ENCODE data around the gene TCOF1. TPM values are rescaled to one million over a fixed set of nuclear protein-coding genes. Genes with fewer than 3 reads are reported as not detected.
A peak's percentile ranks its signal among the peaks of the same experiment; 100 is the strongest.

The TCOF1 gene
- total RNA-seq, 1 experiment from 2014 or later = 33.7 TPM

- DNase-seq (ENCODE audit: low read depth) = no peak
Measured at GRCh38 chr5:150391064-150391834, 33.8 kb downstream of the TCOF1 start.

GRCh38 chr5:150391986-150392385 is 34.5 kb downstream of the TCOF1 start:
- no peak for DNase-seq (ENCODE audit: low read depth)

DNA sequence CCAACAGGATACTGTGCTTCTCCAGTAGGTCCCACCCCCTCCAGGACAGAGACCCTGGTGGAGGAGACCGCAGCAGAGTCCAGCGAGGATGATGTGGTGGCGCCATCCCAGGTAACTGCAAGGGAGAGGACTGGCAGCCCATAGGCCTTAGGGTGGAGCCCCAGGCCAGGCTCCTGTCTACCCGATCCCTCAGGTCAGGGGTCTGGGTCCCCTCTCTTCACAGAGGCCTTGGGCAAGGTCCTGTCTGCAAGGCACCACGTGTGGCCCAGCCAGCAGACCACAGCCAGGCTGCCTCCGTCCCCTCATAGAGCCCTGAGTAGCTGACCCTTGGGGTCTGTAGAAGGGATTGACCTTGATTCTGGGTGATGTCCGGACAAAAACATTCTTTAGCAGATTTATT is 35.2 kb downstream of the TCOF1 start:
- DNase-seq (ENCODE audit: low read depth) = no peak

DNA sequence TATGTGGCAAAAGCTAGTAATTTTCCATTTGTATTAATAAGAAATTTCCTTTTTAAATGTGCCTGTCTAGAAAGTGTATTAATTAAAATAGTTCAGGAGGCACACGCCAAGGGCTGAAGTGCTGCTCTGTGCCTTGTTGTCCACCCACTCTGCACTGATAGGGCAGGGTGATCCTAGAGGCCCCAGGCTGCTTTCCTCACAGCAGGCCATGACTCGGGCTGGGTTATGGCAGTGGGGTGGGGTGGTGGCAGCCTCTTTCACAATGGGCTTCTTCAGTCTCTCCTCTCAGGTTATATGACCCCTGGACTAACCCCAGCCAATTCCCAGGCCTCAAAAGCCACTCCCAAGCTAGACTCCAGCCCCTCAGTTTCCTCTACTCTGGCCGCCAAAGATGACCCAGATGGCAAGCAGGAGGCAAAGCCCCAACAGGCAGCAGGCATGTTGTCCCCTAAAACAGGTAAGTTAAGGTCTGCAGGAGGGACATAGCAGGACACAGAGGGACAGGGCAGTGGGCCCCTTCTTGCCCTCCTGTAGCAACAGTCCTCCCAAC is 35.7 kb downstream of the TCOF1 start:
- DNase-seq (ENCODE audit: low read depth) = peak; percentile 32

- peak; percentile 91 for DNase-seq (ENCODE audit: low read depth)
Measured at GRCh38 chr5:150394131-150394530, 36.6 kb downstream of the TCOF1 start.

GRCh38 chr5:150394912-150395687 is 37.6 kb downstream of the TCOF1 start:
- no peak for DNase-seq (ENCODE audit: low read depth)

- DNase-seq (ENCODE audit: low read depth) = no peak
Measured at GRCh38 chr5:150395688-150395975, 38.1 kb downstream of the TCOF1 start.

- DNase-seq (ENCODE audit: low read depth) = no peak
Measured at GRCh38 chr5:150396267-150396666, 38.8 kb downstream of the TCOF1 start.

GRCh38 chr5:150397146-150397781 is 39.8 kb downstream of the TCOF1 start:
- peak; percentile 40 for DNase-seq (ENCODE audit: low read depth)

GRCh38 chr5:150397782-150398721 is 40.6 kb downstream of the TCOF1 start:
- no peak for DNase-seq (ENCODE audit: low read depth)

GRCh38 chr5:150398722-150399523 is 41.4 kb downstream of the TCOF1 start:
- DNase-seq (ENCODE audit: low read depth) = no peak

DNA sequence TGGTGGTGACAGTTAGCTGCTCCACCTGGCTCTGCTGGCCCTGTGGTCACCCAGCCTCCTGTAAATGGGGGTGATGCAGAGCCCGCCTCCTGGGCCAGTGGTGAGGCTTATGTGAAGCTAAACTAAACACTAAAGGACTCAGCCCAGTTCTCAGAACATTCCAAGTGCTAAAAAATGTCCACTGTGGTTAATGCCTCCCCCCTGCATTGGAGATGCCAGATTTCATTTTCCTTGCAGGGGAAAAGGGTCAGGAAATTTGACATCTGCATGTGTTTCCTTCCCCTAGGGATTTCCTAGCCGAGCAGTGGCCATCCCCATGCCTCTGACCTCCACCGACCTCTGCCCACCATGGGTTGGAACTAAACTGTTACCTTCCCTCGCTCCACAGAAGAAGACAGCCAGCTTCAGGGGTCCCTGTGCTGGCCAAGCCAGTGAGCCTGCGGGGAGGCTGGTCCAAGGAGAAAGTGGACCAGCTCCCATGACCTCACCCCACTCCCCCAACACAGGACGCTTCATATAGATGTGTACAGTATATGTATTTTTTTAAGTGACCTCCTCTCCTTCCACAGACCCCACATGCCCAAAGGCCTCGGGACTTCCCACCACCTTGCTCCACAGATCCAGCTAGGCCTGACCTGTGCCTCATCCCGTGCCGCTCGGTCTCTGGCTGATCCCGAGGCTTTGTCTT is 42.2 kb downstream of the TCOF1 start:
- DNase-seq (ENCODE audit: low read depth) = peak; percentile 39

DNA sequence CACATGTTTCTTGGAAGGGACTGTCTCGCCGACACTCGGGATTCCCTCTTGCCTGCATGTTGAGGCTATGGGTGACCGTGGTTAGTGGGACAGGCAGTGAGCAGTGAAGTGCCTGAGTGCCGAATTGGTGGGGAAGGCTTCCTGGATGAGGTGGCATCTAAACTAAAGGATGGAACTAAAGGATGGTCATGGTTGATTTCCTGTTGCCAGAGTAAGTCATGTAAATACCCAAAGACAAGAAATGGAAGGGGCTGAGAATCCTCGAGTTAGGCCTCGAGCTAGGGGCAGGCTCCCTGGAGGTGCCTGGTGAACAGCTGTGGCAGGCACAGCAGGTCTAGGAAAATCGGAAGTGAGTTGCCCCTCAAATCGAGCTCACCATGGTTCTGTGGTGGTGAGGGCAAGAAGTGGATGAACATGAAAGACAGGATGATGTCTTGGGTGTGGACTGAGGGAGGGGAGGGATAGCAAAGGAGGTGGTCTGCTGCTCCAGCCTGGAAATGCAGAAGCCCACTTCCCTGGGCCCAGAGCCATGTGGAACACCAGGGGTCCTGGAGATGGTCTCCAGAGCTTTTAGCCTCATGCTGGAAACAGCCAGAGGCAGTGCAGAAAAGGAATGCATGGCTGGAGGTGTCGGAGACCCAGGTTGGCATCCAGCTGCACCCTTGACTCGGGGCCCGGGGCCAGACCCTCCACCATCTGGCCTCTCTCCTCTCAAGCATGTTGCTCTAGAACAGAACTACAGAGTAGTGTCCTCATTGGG is 43.0 kb downstream of the TCOF1 start:
- DNase-seq (ENCODE audit: low read depth) = no peak

DNA sequence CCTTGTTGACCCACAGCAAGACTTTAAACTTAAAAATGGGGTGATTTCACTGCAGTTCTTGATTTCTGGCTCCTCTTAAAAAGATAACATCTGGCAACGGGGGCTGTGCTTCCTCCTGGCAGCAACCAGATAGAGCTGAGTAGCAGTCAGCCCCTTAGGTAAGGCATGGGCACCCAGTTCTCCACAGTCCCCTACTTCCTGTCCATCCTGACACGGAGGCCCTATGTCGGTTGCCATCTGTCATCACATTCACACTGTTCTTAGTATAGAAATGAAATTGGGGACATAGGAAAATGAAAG is 43.5 kb downstream of the TCOF1 start:
- DNase-seq (ENCODE audit: low read depth) = no peak

DNA sequence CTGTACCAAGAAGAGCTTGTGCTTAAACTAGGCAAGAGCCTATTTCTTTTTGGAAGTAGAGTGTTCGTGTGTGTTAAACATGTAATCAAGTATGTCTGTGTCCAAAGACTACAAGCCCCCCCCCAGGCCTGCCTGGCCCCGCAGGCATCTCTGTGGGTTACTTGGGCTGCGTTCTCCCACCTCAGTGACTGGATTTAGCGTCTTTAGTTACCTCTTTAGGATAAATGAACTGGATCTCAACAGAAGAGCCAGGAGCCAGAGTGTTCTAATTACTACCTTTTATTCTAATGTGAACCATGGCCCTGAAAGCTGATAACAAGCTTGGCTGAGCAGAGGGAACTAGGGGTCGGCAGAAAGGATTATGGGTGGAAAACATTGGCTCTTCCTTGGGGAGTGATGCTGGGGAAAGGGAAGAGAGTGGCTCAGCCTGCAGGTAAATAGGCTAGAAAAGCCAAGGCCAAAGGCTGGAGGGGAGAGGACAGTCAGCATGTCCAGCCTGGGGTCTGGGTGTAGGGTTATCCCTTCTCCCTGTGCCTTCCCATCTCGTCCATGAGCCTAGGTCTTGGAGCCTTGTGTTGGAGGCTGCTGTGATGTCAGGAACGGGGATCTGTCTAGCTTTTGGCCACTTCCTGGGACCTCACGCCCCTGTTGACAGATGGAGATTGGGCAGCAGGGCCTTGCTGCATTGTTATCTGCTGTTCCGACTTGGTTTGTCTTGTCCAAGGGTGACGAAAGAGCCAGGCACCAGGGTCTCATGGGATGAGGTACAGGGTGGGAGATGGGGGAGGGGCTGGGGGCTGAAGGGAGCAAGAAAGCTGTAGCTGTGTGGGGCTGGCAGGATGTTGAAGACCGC is 44.1 kb downstream of the TCOF1 start:
- no peak for DNase-seq (ENCODE audit: low read depth)

DNA sequence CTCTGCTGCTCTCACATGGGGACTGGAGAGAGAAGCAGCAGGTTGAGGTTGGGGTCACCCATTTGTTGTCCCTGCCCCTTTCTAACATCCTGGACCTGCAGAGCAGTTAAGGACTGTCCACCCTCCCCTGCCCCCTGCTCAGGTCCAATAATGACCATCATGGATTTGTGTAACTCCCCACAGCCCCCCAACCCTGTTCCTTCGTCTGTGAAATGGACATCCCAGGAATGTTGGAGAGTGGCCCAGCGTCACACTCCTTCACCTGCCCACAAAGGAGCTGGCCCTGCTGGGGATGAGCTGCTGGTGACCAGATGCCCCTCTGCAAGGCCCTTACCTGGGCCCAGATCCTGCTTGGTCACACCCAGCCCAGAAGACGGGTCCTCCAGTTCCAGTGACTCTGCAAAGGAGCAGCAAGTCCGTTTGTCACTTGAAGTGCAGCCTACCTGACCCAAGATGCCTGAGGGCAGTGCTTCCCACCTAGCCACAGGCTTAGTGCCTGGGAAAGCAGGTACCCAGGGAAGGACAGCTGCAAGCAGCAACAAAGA is 44.8 kb downstream of the TCOF1 start:
- DNase-seq (ENCODE audit: low read depth) = no peak

DNA sequence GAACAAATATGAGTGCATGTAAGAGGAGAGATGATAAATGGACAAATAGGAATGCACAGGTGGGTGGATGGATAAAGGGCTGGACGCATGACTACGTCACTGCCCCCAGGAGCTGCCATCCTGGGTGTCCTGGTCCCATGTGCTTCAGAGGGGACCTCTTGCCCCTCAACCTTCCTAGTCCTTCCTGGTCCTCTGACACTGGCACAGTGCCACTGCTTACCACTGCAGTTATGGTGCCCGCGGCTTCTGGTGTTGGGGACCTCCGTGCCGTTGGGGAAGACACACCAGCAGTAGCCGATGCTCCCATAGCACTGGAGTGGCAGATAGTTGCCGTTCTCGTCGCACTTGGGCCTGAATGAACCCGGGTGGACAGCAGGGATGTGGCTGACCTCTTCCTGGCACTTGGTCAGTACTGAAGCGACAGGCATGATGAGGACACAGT is 45.4 kb downstream of the TCOF1 start:
- no peak for DNase-seq (ENCODE audit: low read depth)

GRCh38 chr5:150404121-150404520 is 46.6 kb downstream of the TCOF1 start:
- DNase-seq (ENCODE audit: low read depth) = no peak

Measured in M059J (cell line).